Measurements from ENCODE around the gene LIPI. TPM values are rescaled to one million over a fixed set of nuclear protein-coding genes. Genes with fewer than 3 reads are reported as not detected.
A peak's percentile ranks its signal among the peaks of the same experiment; 100 is the strongest.
"Not testable (repeated sequence)": the region's sequence is repeated elsewhere in the genome, so short reads cannot be mapped to it uniquely, and the experiment has no call there.

Gene LIPI
- total RNA-seq, 2 donors from 2014 or later: not detected

DNA sequence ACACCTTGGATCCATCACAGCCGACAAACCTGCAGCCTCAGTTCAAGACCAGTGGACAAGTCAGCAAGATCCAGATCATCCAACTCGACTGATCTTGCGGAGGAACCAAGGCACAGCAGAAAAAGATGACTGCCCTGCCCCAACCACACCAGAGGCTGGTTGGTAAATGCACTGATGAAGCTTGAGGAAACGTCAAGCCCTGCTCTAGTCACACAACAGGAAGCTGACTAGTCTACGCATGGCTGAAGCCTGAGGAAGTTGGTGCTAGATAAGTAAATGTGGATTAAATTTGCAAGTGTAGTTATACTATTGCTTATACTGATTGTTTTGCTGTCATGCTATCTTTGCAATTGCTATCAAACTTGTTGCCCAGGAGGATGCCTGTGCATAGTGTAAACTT, 89.0 kb downstream of the LIPI start:
- intact Hi-C loops (cut with DNase I, micrococcal nuclease): no loop called here
- no peak for DNase-seq
- ATAC-seq: no peak

DNA sequence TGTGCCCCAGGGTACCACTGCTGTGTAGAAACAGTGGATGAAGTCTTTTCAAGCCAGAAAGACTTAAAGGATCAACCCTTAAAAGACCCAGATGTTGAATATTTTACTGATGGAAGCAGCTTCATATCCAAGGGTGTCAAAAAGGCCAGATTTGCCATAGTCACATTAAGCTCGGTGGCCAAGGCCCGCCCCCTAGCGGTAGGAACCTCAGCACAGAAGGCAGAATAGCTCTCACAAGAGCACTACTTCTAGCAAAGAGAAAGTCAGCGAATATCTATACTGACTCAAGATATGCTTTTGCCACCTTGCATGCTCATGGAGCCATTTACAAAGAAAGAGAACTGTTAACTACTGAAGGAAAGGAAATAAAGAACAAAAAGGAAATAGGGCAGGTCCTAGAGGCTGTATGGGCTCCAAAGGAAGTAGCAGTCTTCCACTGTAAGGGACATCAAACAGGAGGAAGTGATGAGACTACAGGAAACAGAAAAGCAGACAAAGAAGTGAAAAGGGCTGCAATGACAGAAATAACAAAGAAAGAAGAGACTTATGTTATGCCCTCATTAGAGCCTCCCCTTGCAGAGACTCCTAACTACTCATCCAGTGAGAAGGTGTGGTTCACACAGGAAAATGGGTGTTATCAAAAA, 90.5 kb downstream of the LIPI start:
- ATAC-seq (peak; percentile 66), DNase-seq (peak in 1 of 2 donors; percentile 68)
- intact Hi-C loops (cut with DNase I, micrococcal nuclease): no loop called here

DNA sequence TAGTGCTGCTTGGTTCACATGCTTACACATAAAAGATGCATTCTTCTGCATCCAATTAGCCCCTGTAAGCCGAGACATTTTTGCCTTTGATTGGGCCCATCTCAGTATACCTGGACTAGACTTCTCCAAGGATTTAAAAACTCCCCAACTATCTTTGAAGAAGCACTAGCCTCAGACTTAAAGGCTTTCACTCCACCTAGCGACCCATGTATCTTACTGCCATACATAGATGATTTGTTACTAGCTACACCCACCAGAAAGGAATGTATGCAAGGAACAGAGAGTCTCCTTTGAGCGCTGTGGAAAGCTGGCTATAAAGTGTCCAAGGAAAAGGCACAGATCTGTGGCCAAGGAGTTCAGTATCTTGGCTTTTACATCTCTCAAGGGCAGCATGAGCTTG, 91.7 kb downstream of the LIPI start:
- intact Hi-C loops (cut with DNase I, micrococcal nuclease): no loop called here
- ATAC-seq (no peak), DNase-seq (no peak)

DNA sequence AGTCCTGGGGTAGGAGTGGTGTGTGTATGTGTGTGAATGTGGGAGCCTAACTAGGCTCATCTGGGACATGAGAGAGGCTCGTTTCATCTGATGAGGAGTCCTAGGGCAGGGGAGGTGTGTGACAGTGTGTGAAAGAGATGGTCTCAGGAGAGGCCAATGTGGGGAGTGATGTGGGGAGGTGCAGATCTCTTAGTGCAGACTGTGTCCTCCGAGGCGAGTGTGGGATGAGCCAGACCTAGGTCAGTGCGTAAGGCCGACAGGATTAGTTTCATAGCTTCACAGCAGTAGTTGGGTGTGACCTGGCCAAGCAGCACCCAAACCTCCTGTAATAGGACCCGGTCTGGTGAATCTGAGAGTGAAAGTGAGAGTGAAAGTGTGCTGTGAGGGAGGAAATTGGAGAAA, 94.7 kb downstream of the LIPI start:
- no peak for DNase-seq
- intact Hi-C loops (cut with DNase I, micrococcal nuclease): no loop called here
- no peak for ATAC-seq

DNA sequence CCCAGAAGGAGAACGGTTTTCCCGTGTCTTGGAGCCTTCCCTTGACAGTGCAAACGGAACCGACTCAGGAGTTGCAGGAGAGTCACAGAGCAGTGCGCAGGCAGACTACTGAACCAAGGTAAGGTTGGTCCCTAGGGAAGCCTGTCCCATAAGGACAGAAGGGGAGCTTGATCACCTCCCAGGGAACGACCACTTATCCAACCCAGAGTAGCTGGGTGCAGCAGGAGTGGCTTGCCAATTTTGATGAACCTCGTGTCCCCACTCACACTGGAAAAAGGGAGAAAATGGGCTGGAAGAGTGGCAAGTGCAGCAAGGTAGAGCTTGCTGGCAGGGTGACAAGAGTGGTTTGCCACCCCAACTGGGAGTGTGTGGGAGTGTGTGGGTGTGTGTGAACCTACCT, 95.1 kb downstream of the LIPI start:
- DNase-seq (no peak), ATAC-seq (no peak)
- intact Hi-C loops (cut with DNase I, micrococcal nuclease): no loop called here

DNA sequence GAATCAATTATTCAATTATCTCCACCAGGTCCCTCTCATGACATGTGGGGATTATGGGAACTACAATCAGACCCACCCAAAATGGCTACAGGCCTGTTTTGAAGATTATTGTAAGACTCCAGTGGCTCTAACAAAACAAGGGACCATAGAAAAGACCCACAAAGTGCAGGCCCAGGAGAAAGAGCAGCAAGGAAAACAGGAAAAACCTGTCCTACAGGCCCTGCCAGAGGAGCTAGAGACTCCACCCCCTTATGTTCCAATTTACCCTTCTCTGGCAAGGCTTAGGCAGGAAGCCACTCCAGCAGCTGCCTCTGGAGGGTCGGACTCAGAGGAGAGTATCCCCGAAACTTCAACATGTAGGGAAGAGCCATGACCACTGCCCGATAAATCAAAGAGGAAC, 96.5 kb downstream of the LIPI start:
- ATAC-seq (peak; percentile 85), DNase-seq (peak in 1 of 2 donors; percentile 16)
- intact Hi-C loops (cut with DNase I, micrococcal nuclease): no loop called here

DNA sequence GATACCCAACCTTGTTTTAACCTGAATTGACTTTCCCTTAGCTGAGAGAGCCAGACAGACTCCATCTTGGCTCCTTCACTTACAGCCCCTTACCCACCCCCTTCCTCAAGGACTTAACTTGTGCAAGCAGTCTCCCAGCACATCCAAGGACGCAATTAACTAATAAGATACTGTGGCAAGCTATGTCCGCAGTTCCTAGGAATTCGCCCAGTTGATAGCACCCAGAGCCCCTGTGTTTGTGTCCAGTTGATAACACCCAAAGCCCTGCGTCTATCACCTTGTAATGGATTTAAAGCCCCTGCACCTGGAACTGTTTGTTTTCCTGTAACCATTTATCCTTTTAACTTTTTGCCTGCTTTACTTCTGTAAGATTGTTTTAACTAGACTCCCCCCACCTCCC, 106.2 kb downstream of the LIPI start:
- ATAC-seq; DNase-seq; intact Hi-C loops (cut with DNase I, micrococcal nuclease): not testable (repeated sequence)

DNA sequence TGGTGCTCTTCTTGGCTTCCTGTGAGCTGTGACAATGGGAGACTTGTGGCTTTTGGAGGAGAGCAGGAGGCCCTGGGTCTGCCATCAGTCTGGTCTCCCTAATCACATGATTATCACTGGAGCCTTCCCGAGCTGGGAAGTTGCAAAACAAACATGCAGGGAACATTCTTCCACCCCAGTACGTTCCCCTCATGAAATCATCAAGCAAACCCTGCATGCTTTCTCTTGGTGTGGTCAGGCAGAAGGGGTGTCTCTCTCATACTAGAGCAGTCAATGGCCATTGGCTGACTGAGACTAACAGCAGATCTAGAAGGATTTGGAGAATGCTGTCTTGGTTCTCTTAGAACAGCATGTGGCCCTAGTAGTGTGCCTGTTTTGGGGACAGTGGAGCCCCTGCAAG, 111.2 kb downstream of the LIPI start:
- DNase-seq (no peak), ATAC-seq (no peak)
- intact Hi-C loops (cut with DNase I, micrococcal nuclease): no loop called here

DNA sequence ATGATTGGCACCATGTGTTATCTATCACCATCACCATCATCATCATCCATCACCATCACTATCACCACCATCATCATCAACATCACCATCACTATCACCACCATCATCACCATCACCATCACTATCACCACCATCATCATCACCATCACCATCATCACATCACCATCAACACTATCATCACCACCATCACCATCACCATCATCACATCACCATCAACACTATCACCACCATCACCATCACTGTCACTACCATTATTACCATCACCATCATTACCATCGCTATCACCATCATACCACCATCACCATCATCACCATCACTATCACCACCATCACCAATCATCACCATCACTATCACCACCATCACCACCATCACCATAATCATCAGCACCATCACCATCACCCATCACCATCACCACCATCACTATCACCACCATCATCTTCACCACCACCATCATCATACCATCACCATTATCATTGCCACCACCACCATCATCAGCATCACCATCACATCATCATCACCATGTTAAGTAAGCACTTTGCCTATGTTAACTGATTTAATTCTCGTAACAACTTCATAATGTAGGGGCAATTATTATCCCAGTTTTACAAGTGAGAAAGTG, 112.8 kb downstream of the LIPI start:
- DNase-seq (no peak), ATAC-seq (no peak)
- intact Hi-C loops (cut with DNase I, micrococcal nuclease): no loop called here

DNA sequence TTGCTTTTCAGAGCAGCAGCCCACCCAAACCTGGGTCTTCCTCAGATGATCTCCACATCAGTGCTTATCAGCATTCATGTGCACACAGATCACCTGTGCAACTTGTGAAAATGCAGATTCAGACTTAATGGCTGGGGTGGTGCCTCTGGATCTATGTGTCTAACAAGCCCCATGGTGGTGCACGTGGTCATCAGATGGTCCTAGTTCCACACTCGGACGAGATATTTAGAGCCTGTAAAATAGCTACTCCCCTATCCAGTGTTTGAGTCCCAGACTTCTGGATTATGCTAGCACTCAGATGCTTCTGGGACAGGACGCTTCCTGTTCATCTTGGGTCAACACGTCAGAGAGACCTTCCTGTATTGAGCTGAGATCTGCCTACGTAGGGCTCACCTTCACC, 114.2 kb downstream of the LIPI start:
- DNase-seq (no peak), ATAC-seq (no peak)
- intact Hi-C loops (cut with DNase I, micrococcal nuclease): no loop called here

DNA sequence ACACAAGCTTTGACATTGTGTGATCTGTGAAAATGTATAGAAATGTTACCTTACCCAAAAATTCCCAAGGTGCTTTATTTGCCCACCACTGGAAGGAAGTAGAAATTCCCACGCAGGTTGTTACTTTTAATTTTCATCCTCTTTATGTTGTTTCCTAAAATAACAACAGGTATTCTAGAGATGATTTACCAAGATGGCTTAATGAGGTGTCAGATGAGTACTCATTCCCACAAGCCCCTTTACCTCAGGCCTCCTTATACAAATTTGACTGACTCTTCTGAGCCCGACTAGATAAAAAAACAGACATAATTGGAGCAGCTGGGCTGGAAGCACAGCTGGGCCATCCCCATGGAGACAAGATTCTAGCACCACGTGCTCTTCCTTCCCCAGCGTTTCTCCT, 114.6 kb downstream of the LIPI start:
- intact Hi-C loops (cut with DNase I, micrococcal nuclease): no loop called here
- DNase-seq (no peak), ATAC-seq (no peak)

DNA sequence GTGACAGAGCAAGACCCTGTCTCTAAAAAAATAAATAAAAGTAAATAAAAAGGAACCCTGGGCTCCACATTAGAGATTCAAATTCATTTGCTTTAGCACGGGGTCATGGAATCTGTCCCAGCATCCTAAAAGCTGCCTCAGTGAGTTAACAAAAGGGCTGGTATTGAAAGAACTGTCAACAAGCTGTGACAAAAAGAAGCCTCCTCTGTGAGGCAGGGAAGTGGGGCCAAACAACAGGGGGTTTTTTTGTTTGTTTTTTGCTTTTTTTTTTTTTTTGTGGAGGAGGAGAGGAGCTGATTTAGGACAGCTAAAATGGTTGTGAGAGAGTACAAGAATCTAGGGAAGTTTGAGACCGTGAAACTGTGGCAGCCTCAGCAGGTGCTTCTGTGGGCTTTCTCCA, 115.7 kb downstream of the LIPI start:
- intact Hi-C loops (cut with DNase I, micrococcal nuclease): no loop called here
- ATAC-seq (no peak), DNase-seq (no peak)

DNA sequence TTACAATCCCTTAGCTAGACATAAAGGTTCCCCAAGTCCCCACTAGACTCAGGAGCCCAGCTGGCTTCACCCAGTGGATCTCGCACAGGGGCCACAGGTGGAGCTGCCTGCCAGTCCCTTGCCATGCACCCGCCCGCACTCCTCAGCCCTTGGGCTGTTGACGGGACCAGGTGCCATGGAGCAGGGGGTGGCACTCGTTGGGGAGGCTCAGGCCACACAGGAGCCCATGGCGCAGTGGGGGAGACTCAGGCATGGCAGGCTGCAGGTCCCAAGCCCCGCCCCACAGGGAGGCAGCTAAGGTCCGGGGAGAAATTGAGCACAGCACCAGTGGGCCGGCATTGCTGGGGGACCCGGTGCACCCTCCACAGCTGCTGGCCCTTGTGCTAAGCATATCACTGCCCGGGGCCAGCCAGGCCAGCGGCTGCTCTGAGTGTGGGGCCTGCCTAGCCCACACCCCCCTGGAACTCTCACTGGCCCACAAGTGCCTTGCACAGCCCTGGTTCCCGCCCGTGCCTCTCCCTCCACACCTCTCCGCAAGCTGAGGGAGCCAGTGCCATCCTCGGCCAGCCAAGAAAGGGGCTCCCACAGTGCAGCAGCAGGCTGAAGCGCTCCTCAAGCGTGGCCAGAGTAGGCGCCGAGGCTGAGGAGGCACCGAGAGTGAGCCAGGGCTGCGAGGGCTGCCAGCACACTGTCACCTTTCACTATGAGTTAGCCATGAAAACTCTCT, 117.8 kb downstream of the LIPI start:
- intact Hi-C loops (cut with DNase I, micrococcal nuclease): no loop called here
- DNase-seq (no peak), ATAC-seq (no peak)

DNA sequence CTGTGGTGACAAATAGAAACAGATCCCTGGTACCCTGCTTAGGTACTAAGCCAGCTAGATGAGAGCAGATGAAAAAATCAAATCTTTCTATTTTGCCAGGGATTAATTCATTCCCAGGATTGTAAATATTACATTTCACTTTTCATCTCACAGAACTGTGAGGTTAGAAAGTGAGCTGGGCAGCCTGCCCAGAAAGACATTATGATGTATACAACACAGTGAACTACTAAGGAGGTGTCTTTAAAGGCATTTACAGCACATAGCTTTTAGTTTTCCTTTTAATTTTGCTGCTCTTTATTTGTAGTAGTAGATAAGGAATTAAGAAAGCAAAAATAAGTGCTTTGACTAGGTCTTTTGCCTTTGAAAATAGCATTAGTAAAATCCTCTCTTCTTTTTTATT, 120.6 kb downstream of the LIPI start:
- ATAC-seq; intact Hi-C loops (cut with DNase I, micrococcal nuclease); DNase-seq: not testable (repeated sequence)

DNA sequence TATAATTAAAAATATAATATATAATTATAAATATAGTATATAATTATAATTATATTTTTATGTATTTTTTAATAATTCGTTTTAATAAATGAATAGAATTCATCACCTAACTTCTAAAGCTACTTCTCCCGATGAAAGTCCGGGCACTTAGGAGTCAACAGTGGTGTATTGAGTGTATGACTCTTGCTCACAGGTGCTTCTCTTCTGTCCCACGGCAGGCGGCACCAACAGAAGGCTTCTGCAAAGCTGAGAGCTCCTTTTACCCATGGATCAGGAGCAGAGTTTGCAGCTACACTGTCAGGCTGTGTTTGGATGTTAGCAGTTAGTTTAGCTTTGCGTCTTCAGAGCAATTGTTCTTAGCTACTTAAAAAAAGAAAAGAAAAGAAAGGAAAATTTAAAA, 122.4 kb downstream of the LIPI start:
- no peak for DNase-seq
- no peak for ATAC-seq
- intact Hi-C loops (cut with DNase I, micrococcal nuclease): no loop called here

DNA sequence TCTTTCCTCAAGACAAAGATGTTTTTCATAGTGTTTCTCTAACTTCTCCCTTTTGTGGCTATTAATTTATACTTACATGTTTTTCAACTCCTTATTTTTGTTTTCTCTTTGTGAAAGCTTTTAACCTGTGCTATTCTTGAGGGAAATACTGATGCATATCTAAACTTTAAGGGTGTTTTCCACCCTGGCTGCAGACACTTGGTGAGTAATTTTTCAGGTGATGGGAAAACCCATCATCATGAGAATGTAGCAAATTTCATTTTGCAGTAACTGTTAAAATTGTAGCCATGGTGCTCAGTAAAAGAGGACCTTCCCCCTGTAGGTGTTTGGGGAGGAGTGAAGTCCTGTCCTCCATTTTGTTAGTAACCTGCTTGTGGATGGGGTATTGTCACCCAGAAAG, 124.2 kb downstream of the LIPI start:
- intact Hi-C loops (cut with DNase I, micrococcal nuclease): no loop called here
- no peak for ATAC-seq
- no peak for DNase-seq

DNA sequence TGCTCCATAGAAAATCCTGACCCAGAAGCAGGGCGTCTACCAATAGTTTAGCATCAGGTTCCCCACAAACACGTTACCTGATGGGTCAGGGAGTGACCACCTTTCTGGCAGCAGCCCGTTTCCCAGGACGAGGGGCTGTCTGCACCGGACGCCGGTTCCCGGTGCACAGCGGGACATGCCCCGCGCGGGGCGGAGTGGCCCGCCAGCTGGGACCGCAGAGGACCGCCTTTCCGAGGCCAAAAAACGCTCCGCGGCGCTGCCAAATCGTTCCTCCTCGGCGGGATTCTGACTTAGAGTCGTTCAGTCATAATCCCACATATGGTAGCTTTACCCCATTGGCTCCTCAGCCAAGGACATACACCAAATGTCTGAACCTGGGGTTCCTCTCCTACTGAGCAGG, 126.1 kb downstream of the LIPI start:
- no peak for DNase-seq
- intact Hi-C loops (cut with DNase I, micrococcal nuclease): no loop called here

DNA sequence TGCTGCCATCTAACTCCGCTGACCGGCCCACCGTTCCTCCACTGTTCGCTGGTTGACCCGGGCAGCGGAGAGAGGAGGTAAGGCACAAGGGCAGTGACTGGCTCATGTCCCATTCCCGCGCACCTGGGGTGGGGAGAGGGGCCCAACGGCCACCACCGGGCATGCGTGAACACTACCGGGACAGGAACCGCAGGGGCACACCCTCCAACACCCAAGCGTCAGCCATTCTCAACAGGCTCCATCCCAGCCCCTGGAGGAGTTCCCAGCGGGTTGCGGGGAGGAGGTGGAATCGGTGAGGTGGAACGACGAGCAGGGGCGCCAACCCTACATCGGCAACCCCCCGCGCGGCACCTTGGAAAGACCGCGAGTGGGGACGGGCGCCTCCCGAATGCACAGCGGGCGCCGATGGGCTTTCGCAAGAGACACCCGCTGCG, 126.7 kb downstream of the LIPI start:
- DNase-seq (no peak), ATAC-seq (no peak)
- intact Hi-C loops (cut with DNase I, micrococcal nuclease): no loop called here

More for the DNA sequence above, 126.1 kb downstream of the LIPI start:
- no peak for ATAC-seq

DNA sequence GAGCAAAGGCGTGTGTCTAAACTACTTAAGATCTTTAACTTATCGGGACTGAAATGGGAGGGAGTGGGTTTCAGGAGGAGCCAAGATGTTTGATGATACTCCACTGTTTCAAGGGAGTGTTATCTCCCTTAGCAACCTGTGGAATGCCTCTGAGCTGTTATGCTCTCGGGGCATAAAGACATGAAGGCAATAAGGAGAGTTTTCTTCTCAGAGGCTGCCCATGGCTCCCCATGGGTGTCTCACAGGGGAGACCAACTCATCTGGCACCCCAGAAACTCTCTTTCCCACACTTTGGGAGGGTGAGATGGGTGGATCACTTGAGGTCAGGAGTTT, 130.0 kb downstream of the LIPI start:
- no peak for ATAC-seq
- DNase-seq: no peak
- intact Hi-C loops (cut with DNase I, micrococcal nuclease): no loop called here

DNA sequence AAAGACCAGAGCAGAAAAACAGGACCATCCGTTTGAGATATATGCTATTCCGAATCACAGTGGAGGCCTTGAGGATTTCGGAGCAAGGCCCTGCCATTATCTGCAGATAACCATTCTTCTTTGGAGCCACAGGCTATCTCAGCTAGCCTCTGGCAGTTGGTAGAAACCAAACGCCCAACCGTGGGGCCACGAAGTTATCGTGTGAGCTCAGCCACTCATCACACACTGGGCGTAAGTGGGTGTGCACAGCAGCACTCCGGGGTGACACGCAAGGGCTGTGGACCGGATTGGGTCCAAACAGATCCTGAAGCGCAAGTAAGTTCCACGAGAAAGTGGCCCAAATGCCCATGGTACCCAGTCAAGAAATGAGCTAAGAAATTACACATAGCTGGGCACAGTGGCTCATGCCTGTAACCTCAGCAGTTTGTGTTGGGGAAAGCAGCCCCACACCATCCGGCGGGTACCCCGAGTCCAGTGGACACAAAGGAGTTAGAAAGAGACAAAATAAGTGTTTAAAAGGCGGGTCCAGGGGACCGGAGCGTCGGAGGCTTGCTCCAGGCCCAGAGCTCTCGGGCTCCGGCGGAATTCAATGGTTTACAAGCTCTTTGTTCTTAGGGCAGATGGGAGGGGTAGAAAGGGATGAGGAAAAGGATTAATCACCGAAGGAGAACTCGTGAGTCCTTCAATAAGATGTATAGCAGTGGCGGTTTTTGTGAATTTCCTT, 130.6 kb downstream of the LIPI start:
- intact Hi-C loops (cut with DNase I, micrococcal nuclease): no loop called here
- ATAC-seq (no peak), DNase-seq (no peak)

All from left colon (tissue), 2 donors.